HL-60 (cell line): Measurements from ENCODE around the gene DIPK2A.

Experiments used
- DNase-seq, 2 experiments: peaks; one replicate each; pipeline ENCODE4 v3.0.0-alpha.2; 2010 to 2020; ENCODE audit warnings: low read depth in 1 of 2, low spot score in 1 of 2
- H3K27ac ChIP-seq: fragments of 250-450 bp; sonication (Bioruptor Pico); replicated peaks from 2 replicates; pipeline ENCODE4 v1.5.1; 2020; ENCODE audit warnings: mild to moderate bottlenecking, moderate library complexity
- H3K27me3 ChIP-seq: fragments of 250-450 bp; sonication (Bioruptor Pico); 2 replicates; pipeline ENCODE4 v1.5.1; 2021; ENCODE audit warnings: mild to moderate bottlenecking, moderate library complexity; ENCODE audit not compliant: insufficient read depth, poor library complexity, severe bottlenecking
- H3K4me3 ChIP-seq: replicated peaks from 2 replicates; pipeline ENCODE4 v1.5.1; 2011; ENCODE audit warnings: mild to moderate bottlenecking, control low read depth, low read length; ENCODE audit not compliant: insufficient read depth
- CTCF ChIP-seq: IDR thresholded peaks from one replicate; pipeline ENCODE4 v1.5.1; 2011; ENCODE audit warnings: low read length, control low read depth, inconsistent platforms; ENCODE audit not compliant: insufficient read depth
- GABPA ChIP-seq: IDR thresholded peaks from 2 replicates; pipeline ENCODE4 v1.6.1; 2012; ENCODE audit warnings: low read depth
- POLR2AphosphoS5 ChIP-seq: IDR thresholded peaks from 2 replicates; pipeline ENCODE4 v1.6.1; 2012; ENCODE audit warnings: low read depth
- REST ChIP-seq: IDR thresholded peaks from 2 replicates; pipeline ENCODE4 v1.6.1; 2012; ENCODE audit warnings: low read depth; ENCODE audit not compliant: insufficient replicate concordance
- SPI1 ChIP-seq: IDR thresholded peaks from 2 replicates; pipeline ENCODE4 v1.6.1; 2012; ENCODE audit warnings: low read depth, mild to moderate bottlenecking, borderline replicate concordance

The DIPK2A gene

GRCh38 chr3:143977341-143978262 lies 6.0 kb downstream of the DIPK2A start:
- H3K4me3 ChIP-seq: peak overlapping the region; percentile 20

GRCh38 chr3:143978263-143978631 lies 6.6 kb downstream of the DIPK2A start:
- Histone ChIP-seq H3K27ac (peak overlapping the region; percentile 54), H3K27me3 (no peaks in the 10 kb centered on the region), H3K4me3 (no peak overlapping the region)
- DNase-seq: no peak
- TF ChIP-seq GABPA (no peak), CTCF (no peak), SPI1 (no peak), REST (no peak), POLR2AphosphoS5 (no peak)

More at GRCh38 chr3:143977341-143978262, 6.0 kb downstream of the DIPK2A start:
- Histone ChIP-seq H3K27ac (peak overlapping the region; percentile 54), H3K27me3 (no peaks in the 10 kb centered on the region)
- peak in 1 of 2 experiments; percentile 41 for DNase-seq
- peak; percentile 56; the same call in 1 of the 2 replicates for TF ChIP-seq SPI1
- TF ChIP-seq REST: no peak

GRCh38 chr3:143979041-143979440 lies 7.4 kb downstream of the DIPK2A start:
- no peak overlapping the region for H3K27ac ChIP-seq
- no peak for DNase-seq
- no peaks in the 10 kb centered on the region for H3K27me3 ChIP-seq
- TF ChIP-seq SPI1 (no peak), REST (no peak), GABPA (no peak), CTCF (no peak), POLR2AphosphoS5 (no peak)
- H3K4me3 ChIP-seq: no peak overlapping the region
